Astrocyte (in vitro differentiated cells and primary cell): ENCODE measurements around the gene CELF4.

Experiments used
- CTCF ChIP-seq: IDR thresholded peaks from 2 replicates; pipeline ENCODE4 v1.5.1; 2011; ENCODE audit warnings: low read depth, mild to moderate bottlenecking, inconsistent platforms, low read length, moderate library complexity; ENCODE audit not compliant: insufficient read depth
- EZH2 ChIP-seq: IDR thresholded peaks from 2 replicates; pipeline ENCODE4 v1.6.1; 2012; ENCODE audit warnings: mild to moderate bottlenecking, low read length, inconsistent platforms; ENCODE audit not compliant: insufficient read depth

GRCh38 chr18:37391698-37392548, 173.7 kb downstream of the CELF4 start:
- TF ChIP-seq CTCF (no peak), EZH2 (no peak)
